ENCODE results near the gene SLC36A1. TPM values are rescaled to one million over a fixed set of nuclear protein-coding genes. Genes with fewer than 3 reads are reported as not detected.

SLC36A1 gene
- total RNA-seq, 2 donors from 2014 or later: 15.4 to 33.3 TPM

- no peaks in the 10 kb centered on the region for H3K36me3 ChIP-seq (ENCODE audit: control insufficient read depth, insufficient read depth, low read length)
- Mint-ChIP-seq H3K27me3 (ENCODE audit: insufficient read depth) (peaks cover 20% of the 10 kb centered on the region), H3K4me3 (no peak overlapping the region), H3K27ac (no peak overlapping the region), H3K9me3 (no peaks in the 10 kb centered on the region), H3K36me3 (ENCODE audit: low read depth) (no peaks in the 10 kb centered on the region), H3K4me1 (no peaks in the 10 kb centered on the region)
- H3K9me3 ChIP-seq (ENCODE audit: control insufficient read depth, low read length): no peaks in the 10 kb centered on the region
- no peak overlapping the region for H3K4me3 ChIP-seq (ENCODE audit: low read length)
- TF ChIP-seq CTCF (conservative IDR thresholded peaks at IDR 0.05): no peak
- no peaks in the 10 kb centered on the region for H3K27me3 ChIP-seq (ENCODE audit: control insufficient read depth, insufficient read depth, low read length, poor library complexity, severe bottlenecking)
- DNase-seq: no peak
- H3K9ac ChIP-seq (ENCODE audit: extremely low read depth, low read length, poor library complexity, severe bottlenecking): no peak overlapping the region
- no peak overlapping the region for H3K27ac ChIP-seq (ENCODE audit: low read depth, low read length)
- 76 to 79% methylated on average over 3 to 4 of the region's 4 CpGs for WGBS, 2 experiments (ENCODE audit: insufficient coverage in 1 of 2, insufficient read length in 1 of 2)
- no peaks in the 10 kb centered on the region for H3K4me1 ChIP-seq (ENCODE audit: control insufficient read depth, insufficient read depth, low read length)
Observed at GRCh38 chr5:151537044-151537443, 89.6 kb downstream of the SLC36A1 start.

- no peak overlapping the region for H3K27ac Mint-ChIP-seq
- Histone ChIP-seq H3K36me3 (ENCODE audit: control insufficient read depth, insufficient read depth, low read length) (no peaks in the 10 kb centered on the region), H3K27me3 (ENCODE audit: control insufficient read depth, insufficient read depth, low read length, poor library complexity, severe bottlenecking) (no peaks in the 10 kb centered on the region), H3K4me1 (ENCODE audit: control insufficient read depth, insufficient read depth, low read length) (no peaks in the 10 kb centered on the region), H3K27ac (ENCODE audit: low read depth, low read length) (no peak overlapping the region), H3K9me3 (ENCODE audit: control insufficient read depth, low read length) (no peaks in the 10 kb centered on the region), H3K9ac (ENCODE audit: extremely low read depth, low read length, poor library complexity, severe bottlenecking) (no peak overlapping the region), H3K4me3 (ENCODE audit: low read length) (no peak overlapping the region)
- H3K4me3 Mint-ChIP-seq: no peak overlapping the region
- 93 to 95% methylated on average over 2 of the region's 2 CpGs for WGBS, 2 experiments (ENCODE audit: insufficient coverage in 1 of 2, insufficient read length in 1 of 2)
- no peak for DNase-seq
- H3K27me3 Mint-ChIP-seq (ENCODE audit: insufficient read depth): peaks cover 29% of the 10 kb centered on the region
- no peaks in the 10 kb centered on the region for H3K36me3 Mint-ChIP-seq (ENCODE audit: low read depth)
- no peaks in the 10 kb centered on the region for H3K4me1 Mint-ChIP-seq
- TF ChIP-seq CTCF (conservative IDR thresholded peaks at IDR 0.05): no peak
- H3K9me3 Mint-ChIP-seq: no peaks in the 10 kb centered on the region
Observed at GRCh38 chr5:151541571-151541970, 94.2 kb downstream of the SLC36A1 start.

Small RNAs within 50 kb of the gene (microRNA-seq; reads per million reads assigned to microRNA genes)
- gene MIR6499 (ENCODE audit: borderline microRNAs expressed): not detected

Other genes with a start within 250 kb of the SLC36A1 start
- gene CCDC69, start 223.5 kb upstream of the SLC36A1 start, total RNA-seq: 1 to 10 TPM; 4.4 to 6.4 TPM
- 10 to 100 TPM; 40.7 to 55.2 TPM for gene GM2A, start 194.4 kb upstream of the SLC36A1 start, total RNA-seq
- gene SLC36A3, start 143.8 kb upstream of the SLC36A1 start, total RNA-seq: not detected
- gene SLC36A2, start 100.0 kb upstream of the SLC36A1 start, total RNA-seq: 1 to 10 TPM in 1 of 2 donors, not detected in 1; 1.4 TPM
- under 1 TPM in 1 of 2 donors, not detected in 1; 0.18 TPM for gene FAT2, start 143.7 kb downstream of the SLC36A1 start, total RNA-seq
- gene SPARC, start 239.3 kb downstream of the SLC36A1 start, total RNA-seq: 100 to 1,000 TPM; 523 to 643 TPM